Activated gamma-delta T cell treated with anti-CD3 and anti-CD28 coated beads, Interleukin-2, amount 50 U/mL, for 16 hours (primary cell): ENCODE data around the gene BOK.
A peak's percentile ranks its signal among the peaks of the same experiment; 100 is the strongest.

Source experiments
- DNase-seq: peaks from one replicate; pipeline ENCODE4 v3.0.0-alpha.2; 2020; ENCODE audit warnings: low read depth

Gene BOK

GRCh38 chr2:241601841-241602240, 43.3 kb downstream of the BOK start:
- no peak for DNase-seq

DNA sequence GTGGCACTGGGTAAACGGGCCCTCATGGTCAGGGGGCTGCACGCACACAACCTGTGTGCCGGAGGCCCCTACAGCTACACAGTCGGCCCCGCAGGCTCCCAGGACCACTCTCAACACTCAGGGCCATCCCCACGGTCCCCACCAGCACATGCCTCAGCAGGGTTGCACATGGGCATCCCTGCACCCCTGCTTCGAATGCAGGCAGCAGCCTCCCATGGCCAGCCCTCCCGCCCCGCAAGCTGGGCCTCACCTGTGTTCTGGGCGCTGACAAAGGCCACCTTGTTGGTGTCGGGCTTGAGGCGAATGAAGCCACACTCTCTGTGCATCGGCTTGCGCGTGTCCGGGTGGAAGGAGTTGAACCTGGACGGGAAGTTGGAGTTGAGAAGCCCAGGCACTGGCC, 44.2 kb downstream of the BOK start:
- DNase-seq = no peak

GRCh38 chr2:241603686-241604085, 45.1 kb downstream of the BOK start:
- DNase-seq = no peak

DNA sequence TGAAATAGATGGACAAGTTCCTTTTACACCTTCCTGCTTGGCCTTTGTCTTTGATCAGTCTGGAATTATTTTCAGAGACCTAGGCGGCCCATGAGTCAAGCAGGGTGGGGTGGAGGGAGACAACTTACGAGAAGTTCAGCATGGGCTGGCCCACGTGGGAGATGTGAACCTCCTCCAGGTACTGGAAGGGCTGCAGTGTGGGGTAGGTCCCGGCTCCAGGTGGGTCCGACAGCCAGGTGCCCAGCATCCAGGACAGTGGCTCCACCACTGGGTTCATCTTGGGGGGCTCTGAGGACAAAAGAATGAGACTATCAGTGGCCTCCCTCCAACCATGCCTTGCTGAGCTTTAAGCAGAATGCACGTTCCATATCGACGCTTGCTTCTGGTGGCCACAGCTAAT, 47.6 kb downstream of the BOK start:
- DNase-seq = no peak

- no peak for DNase-seq
These were observed 48.8 kb downstream of the BOK start for GRCh38 chr2:241607162-241607885.

- no peak for DNase-seq
These were observed 50.3 kb downstream of the BOK start for GRCh38 chr2:241608881-241609280.

DNA sequence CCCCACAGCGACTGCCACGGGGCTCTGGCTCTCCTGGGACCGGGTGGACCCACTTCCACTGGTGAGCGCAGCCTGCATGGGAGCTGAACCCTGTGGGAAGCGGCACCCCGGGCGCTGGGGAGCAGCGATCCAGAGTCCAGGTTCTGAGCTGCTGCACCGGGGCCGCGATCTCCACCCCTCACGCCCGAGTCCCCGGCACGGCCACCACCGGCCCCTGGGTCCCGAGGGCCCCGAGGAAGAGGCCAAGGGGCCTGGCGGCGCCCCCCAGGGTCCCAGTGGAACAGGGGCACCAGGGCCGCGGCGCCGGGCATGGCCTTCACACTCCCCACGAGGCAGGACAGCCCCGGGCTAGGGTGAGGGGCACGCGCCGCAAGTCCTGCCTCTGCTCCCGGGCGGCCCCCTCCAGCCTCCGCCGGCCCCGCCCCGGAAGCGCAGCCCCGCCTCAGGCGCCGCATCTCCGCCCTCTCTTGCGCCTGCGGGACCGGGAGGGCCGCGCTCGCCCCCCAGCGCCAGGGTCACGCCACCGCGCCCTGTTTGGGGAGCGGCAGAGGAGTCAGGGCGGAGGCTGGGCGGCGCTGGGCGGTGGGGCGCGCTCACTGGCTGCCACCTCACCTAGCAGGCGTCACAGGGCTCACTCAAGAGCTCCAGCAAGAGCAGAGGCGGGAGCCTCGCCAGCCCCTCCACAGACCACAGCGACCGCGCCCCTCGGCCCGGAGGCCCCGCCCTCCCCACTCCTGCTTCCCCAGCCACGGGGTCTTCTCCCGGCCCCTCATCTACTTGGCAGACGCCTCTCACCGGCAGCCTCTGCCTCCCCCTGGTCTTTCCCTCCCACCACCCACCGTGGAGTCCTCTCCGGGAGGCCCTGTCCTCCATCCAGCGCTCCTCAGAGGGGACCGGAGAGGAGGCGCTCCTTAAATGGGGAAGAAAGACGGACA, 51.6 kb downstream of the BOK start:
- DNase-seq = peak; percentile 82

DNA sequence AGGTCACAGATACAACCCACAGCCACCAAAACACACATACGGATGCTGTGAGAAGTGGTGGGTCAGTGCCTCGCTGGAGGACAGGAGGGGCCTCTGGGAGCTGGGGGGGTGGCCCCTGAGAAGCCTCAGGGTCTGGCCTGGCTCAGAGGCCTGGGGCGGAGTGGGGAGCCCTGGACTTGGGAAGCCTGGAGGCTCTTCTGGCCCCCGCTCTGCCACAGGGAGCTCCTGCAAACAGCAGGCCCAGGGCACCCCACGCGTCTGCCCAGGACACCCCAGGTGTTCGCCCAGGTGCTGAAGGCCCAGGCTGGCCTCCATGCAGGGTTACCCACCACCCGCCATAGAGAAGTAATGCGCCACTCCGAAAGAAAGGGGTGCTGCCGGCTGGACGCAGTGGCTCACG, 52.5 kb downstream of the BOK start:
- DNase-seq = no peak

- DNase-seq = no peak
These were observed 53.8 kb downstream of the BOK start for GRCh38 chr2:241612156-241613016.

- no peak for DNase-seq
These were observed 54.7 kb downstream of the BOK start for GRCh38 chr2:241613017-241613780.

- DNase-seq = no peak
These were observed 56.5 kb downstream of the BOK start for GRCh38 chr2:241615041-241615440.

- DNase-seq = no peak
These were observed 57.0 kb downstream of the BOK start for GRCh38 chr2:241615522-241616052.

- DNase-seq = no peak
These were observed 57.9 kb downstream of the BOK start for GRCh38 chr2:241616168-241617125.

DNA sequence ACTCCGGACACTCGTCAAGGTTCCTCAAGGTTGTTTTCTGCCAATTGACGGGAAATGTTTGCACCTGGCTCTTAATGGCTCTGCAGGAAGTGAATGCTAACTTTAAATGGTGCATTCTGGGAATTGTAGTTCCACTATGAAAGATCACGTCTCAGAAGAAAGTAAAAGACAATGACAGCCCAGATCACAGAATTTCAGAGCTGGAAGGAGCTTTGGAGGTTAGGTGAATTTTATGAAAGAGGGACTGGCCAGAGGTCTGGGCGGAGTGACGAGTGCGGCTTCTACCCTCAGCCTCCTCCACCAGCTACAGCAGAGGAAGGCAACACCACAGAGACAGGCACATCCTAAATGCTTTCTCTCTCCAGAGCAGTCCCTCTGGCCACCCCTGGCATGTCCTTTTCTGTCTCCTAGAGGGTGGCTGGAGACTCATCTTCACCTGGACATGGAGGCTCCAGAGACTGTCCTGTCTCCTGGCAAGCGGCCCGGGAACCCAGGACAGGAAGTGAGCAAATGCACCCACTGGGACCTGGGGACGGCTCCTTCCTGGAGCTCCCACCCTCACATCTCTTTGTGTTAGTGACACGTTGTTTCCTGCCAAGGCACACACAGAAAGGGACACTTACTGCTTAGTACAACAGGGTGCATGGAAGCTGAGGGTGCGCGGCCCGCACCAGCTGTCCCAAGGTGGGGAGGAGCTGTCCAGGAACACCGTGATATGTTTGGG, 59.0 kb downstream of the BOK start:
- DNase-seq = no peak

- DNase-seq = no peak
These were observed 59.8 kb downstream of the BOK start for GRCh38 chr2:241618296-241618805.

DNA sequence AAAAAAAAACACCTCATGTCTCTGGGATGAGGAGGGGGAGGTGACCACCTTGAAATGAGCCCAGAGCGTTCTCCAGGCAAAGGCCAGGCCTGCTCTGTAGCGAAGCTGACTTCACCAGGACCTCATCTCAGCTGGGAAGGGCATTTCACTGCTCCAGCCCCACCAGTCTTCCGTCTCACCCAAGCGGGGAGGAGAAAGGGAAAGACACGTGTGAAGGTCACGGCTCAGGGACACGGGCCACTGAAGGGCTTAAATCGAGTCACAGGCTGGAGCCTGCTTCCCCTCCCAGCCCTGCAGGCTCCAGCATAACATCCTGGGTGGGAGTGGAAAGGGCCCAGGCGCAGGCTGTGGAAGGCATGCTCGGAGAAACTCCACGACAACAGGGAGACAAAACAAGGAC, 60.3 kb downstream of the BOK start:
- no peak for DNase-seq

DNA sequence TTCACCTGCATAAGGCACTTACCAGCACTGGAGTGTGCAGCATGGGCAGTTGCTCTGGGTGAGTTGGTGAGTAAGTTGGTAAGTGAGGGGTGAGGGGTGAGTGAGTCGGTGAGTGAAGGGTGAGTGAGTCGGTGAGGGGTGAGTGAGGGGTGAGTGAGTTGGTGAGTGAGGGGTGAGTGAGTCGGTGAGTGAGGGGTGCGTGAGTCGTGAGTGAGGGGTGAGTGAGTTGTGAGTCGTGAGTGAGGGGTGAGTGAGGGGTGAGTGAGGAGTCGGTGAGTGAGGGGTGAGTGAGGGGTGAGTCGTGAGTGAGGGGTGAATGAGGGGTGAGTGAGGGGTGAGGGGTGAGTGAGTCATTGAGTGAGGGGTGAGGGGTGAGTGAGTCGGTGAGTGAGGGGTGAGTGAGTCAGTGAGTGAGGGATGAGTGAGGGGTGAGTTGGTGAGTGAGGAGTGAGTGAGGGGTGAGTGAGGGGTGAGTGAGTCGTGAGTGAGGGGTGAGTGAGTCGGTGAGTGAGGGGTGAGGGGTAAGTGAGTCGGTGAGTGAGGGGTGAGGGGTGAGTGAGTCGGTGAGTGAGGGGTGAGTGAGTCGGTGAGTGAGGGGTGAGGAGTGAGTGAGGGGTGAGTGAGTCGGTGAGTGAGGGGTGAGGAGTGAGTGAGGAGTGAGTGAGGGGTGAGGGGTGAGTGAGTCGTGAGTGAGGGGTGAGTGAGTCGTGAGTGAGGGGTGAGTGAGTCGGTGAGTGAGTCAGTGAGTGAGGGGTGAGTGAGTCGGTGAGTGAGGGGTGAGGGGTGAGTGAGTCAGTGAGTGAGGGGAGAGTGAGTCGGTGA, 61.3 kb downstream of the BOK start:
- no peak for DNase-seq

DNA sequence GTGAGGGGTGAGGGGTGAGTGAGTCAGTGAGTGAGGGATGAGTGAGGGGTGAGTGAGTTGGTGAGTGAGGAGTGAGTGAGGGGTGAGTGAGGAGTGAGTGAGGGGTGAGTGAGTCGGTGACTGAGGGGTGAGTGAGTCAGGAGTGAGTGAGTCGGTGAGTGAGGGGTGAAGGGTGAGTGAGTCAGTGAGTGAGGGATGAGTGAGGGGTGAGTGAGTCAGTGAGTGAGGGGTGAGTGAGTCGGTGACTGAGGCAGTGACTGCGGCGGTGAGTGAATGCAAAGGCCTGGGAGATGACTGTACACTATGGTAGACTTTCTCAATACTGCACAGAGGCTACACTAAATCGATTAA, 61.8 kb downstream of the BOK start:
- peak; percentile 32 for DNase-seq
